HCT116 (cell line): Measurements from ENCODE around the gene SLC38A2. TPM values are rescaled to one million over a fixed set of nuclear protein-coding genes. Genes with fewer than 3 reads are reported as not detected.

Source experiments
- CBX3 ChIP-seq: IDR thresholded peaks from 2 replicates; pipeline ENCODE4 v1.6.1; 2012; ENCODE audit warnings: low read depth
- CEBPB ChIP-seq: IDR thresholded peaks from 2 replicates; pipeline ENCODE4 v1.6.1; 2012; ENCODE audit warnings: low read depth
- ELF1 ChIP-seq: IDR thresholded peaks from 2 replicates; pipeline ENCODE4 v1.6.1; 2012; ENCODE audit warnings: low read depth, borderline replicate concordance
- EZH2 ChIP-seq: fragments of 200-600 bp; sonication (generic); IDR thresholded peaks from 2 replicates; pipeline ENCODE4 v1.6.1; 2017; ENCODE audit warnings: antibody characterized with exemption, mixed run types
- EZH2phosphoT487 ChIP-seq: fragments of 200-600 bp; IDR thresholded peaks from 2 replicates; pipeline ENCODE4 v1.6.1; 2018; ENCODE audit warnings: antibody characterized with exemption, borderline replicate concordance
- FOSL1 ChIP-seq: IDR thresholded peaks from 2 replicates; pipeline ENCODE4 v1.6.1; 2012; ENCODE audit warnings: low read depth
- POLR2A ChIP-seq: IDR thresholded peaks from 2 replicates; pipeline ENCODE4 v1.7.0; 2011; ENCODE audit warnings: borderline replicate concordance; ENCODE audit not compliant: insufficient read depth, insufficient read length; ENCODE audit errors: extremely low read depth
- SIN3A ChIP-seq: IDR thresholded peaks from 2 replicates; pipeline ENCODE4 v1.6.1; 2012; ENCODE audit warnings: low read depth
- SP1 ChIP-seq: IDR thresholded peaks from 2 replicates; pipeline ENCODE4 v1.6.1; 2012; ENCODE audit warnings: low read depth
- TCF7L2 ChIP-seq: IDR thresholded peaks from 2 replicates; pipeline ENCODE4 v1.7.0; 2011; ENCODE audit warnings: borderline replicate concordance, inconsistent platforms; ENCODE audit not compliant: insufficient read depth, insufficient read length; ENCODE audit errors: extremely low read depth
- ZFX ChIP-seq: fragments of 450-650 bp; IDR thresholded peaks from 2 replicates; pipeline ENCODE4 v1.6.1; 2017
- total RNA-seq: library from RNA; stranded (reverse); gene quantifications from one replicate; pipeline ENCODE4 v1.2.1, GENCODE V29; 2021; ENCODE audit not compliant: unreplicated experiment
- TF ChIP-seq, protein P1 (sequence below): IDR thresholded peaks from 2 replicates; pipeline ENCODE4 v1.6.1; 2012; ENCODE audit warnings: low read depth
- TF ChIP-seq, protein P2 (sequence below): IDR thresholded peaks from 2 replicates; pipeline ENCODE4 v1.6.1; 2012

The SLC38A2 gene
- total RNA-seq, 1 experiment from 2014 or later: 1,049 TPM

DNA sequence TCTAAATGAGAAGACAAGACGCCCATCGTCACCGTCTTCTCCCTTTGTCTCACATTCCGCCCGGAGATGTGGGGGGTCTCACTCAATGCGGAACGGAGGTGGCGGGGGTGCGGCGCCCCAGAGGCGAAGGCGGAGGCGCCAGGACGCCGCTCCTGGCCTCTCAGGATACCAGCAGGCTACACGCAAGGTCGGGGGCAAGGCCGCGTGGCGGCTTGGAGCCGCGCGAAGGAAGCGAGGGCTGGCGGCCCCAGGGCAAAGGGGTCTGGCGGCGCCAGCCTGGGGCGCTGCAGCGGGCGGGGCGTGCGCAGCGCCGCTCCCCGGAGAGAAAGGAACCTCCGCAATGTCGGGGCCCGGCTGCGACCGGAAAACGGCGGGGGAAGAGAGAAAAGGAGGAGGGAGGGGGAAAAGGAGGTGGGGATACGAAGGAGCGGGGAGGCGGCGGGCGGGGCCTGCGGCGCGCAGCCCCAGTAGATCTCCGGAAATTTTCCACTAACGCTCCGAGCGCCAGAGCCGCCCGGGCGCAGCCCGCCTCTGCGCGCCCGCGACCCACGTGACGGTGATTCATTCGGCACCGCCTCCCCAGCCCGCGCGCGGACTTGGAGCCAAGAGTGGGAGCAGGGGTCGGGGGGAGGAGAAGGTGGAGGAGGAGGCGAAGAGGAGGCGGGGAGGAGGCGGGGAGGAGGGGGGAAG is 10.5 kb upstream of the SLC38A2 start (continued):
- TF ChIP-seq, protein P1, sequence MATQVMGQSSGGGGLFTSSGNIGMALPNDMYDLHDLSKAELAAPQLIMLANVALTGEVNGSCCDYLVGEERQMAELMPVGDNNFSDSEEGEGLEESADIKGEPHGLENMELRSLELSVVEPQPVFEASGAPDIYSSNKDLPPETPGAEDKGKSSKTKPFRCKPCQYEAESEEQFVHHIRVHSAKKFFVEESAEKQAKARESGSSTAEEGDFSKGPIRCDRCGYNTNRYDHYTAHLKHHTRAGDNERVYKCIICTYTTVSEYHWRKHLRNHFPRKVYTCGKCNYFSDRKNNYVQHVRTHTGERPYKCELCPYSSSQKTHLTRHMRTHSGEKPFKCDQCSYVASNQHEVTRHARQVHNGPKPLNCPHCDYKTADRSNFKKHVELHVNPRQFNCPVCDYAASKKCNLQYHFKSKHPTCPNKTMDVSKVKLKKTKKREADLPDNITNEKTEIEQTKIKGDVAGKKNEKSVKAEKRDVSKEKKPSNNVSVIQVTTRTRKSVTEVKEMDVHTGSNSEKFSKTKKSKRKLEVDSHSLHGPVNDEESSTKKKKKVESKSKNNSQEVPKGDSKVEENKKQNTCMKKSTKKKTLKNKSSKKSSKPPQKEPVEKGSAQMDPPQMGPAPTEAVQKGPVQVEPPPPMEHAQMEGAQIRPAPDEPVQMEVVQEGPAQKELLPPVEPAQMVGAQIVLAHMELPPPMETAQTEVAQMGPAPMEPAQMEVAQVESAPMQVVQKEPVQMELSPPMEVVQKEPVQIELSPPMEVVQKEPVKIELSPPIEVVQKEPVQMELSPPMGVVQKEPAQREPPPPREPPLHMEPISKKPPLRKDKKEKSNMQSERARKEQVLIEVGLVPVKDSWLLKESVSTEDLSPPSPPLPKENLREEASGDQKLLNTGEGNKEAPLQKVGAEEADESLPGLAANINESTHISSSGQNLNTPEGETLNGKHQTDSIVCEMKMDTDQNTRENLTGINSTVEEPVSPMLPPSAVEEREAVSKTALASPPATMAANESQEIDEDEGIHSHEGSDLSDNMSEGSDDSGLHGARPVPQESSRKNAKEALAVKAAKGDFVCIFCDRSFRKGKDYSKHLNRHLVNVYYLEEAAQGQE: no peak
- TF ChIP-seq TCF7L2 (peak; percentile 86), ELF1 (no peak), CEBPB (0 out of 2 replicates have a peak, but pooled peaks have one; percentile 20), CBX3 (peak; percentile 56; the same call in 1 of the 2 replicates), SP1 (peak; percentile 88), SIN3A (peak; percentile 60), ZFX (peak; percentile 56), EZH2phosphoT487 (no peak), FOSL1 (peak; percentile 86), POLR2A (no peak), EZH2 (no peak)
- TF ChIP-seq, protein P2, sequence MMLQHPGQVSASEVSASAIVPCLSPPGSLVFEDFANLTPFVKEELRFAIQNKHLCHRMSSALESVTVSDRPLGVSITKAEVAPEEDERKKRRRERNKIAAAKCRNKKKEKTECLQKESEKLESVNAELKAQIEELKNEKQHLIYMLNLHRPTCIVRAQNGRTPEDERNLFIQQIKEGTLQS: no peak
